Measurements from ENCODE around the gene TSR3.

- no peak for TF ChIP-seq CTCF (IDR thresholded peaks at IDR 0.05)
- TF ChIP-seq POLR2A (IDR thresholded peaks at IDR 0.05): no peak
Measured at GRCh38 chr16:1323296-1324239, 28.1 kb downstream of the TSR3 start.

Measured in upper lobe of left lung (tissue), 4 donors.